Trophoblast cell (in vitro differentiated cells and primary cell): ENCODE data around the gene SEC16B.

Experiments used
- DNase-seq, 2 donors: peaks; one replicate each; pipeline ENCODE4 v3.0.0-alpha.2; 2016
- H2AFZ ChIP-seq: 2 replicates; pipeline ENCODE4 v1.6.1; 2013; ENCODE audit warnings: low read length, moderate library complexity, mild to moderate bottlenecking; ENCODE audit not compliant: insufficient read depth, poor library complexity
- H2AK5ac ChIP-seq: 2 replicates; pipeline ENCODE4 v1.6.1; 2013; ENCODE audit warnings: mild to moderate bottlenecking, low read length
- H2BK120ac ChIP-seq: 2 replicates; pipeline ENCODE4 v1.6.1; 2013; ENCODE audit warnings: low read length, mild to moderate bottlenecking, moderate library complexity; ENCODE audit not compliant: insufficient read depth, poor library complexity
- H2BK12ac ChIP-seq: 2 replicates; pipeline ENCODE4 v1.6.1; 2013; ENCODE audit warnings: mild to moderate bottlenecking, low read length, moderate library complexity
- H2BK5ac ChIP-seq: 2 replicates; pipeline ENCODE4 v1.6.1; 2013; ENCODE audit warnings: low read length, low read depth, moderate library complexity, mild to moderate bottlenecking; ENCODE audit not compliant: poor library complexity
- H3K14ac ChIP-seq: 2 replicates; pipeline ENCODE4 v1.6.1; 2013; ENCODE audit warnings: mild to moderate bottlenecking, low read length
- H3K18ac ChIP-seq: 2 replicates; pipeline ENCODE4 v1.6.1; 2013; ENCODE audit warnings: mild to moderate bottlenecking, low read length
- H3K23ac ChIP-seq: 2 replicates; pipeline ENCODE4 v1.6.1; 2013; ENCODE audit warnings: low read length
- H3K27ac ChIP-seq: 2 replicates; pipeline ENCODE4 v1.5.1; 2013; ENCODE audit warnings: low read depth, mild to moderate bottlenecking, inconsistent platforms, low read length, moderate library complexity
- H3K27me3 ChIP-seq: 2 replicates; pipeline ENCODE4 v1.6.1; 2013; ENCODE audit warnings: inconsistent platforms, mild to moderate bottlenecking, low read length, moderate library complexity; ENCODE audit not compliant: insufficient read depth
- H3K36me3 ChIP-seq, 2 experiments: 1 replicate in 1 of 2; 2 replicates in 1 of 2; pipeline ENCODE4 v1.6.1; 2013; ENCODE audit warnings: low read length in 2 of 2, mild to moderate bottlenecking in 2 of 2, moderate library complexity in 1 of 2; ENCODE audit not compliant: insufficient read depth in 2 of 2, control insufficient read depth in 1 of 2
- H3K4ac ChIP-seq: 2 replicates; pipeline ENCODE4 v1.6.1; 2013; ENCODE audit warnings: low read depth, mild to moderate bottlenecking, low read length, moderate library complexity
- H3K4me1 ChIP-seq, 2 experiments: 1 replicate in 1 of 2; 2 replicates in 1 of 2; pipeline ENCODE4 v1.6.1; 2013; ENCODE audit warnings: low read length in 2 of 2, mild to moderate bottlenecking in 2 of 2, moderate library complexity in 1 of 2; ENCODE audit not compliant: insufficient read depth in 2 of 2, control insufficient read depth in 1 of 2
- H3K4me2 ChIP-seq: 2 replicates; pipeline ENCODE4 v1.6.1; 2013; ENCODE audit warnings: inconsistent platforms, mild to moderate bottlenecking, low read length, moderate library complexity
- H3K4me3 ChIP-seq: 2 replicates; pipeline ENCODE4 v1.5.1; 2013; ENCODE audit warnings: mild to moderate bottlenecking, low read depth, low read length, inconsistent platforms
- H3K79me1 ChIP-seq: one replicate; pipeline ENCODE4 v1.6.1; 2013; ENCODE audit warnings: low read length
- H3K79me2 ChIP-seq: 2 replicates; pipeline ENCODE4 v1.6.1; 2013; ENCODE audit warnings: low read length, mild to moderate bottlenecking; ENCODE audit not compliant: control insufficient read depth, insufficient read depth, poor library complexity
- H3K9ac ChIP-seq: 2 replicates; pipeline ENCODE4 v1.6.1; 2013; ENCODE audit warnings: mild to moderate bottlenecking, low read length
- H3K9me3 ChIP-seq: 2 replicates; pipeline ENCODE4 v1.6.1; 2013; ENCODE audit warnings: low read depth, mild to moderate bottlenecking, control low read depth, inconsistent platforms, low read length; ENCODE audit not compliant: insufficient read depth
- H4K12ac ChIP-seq: 2 replicates; pipeline ENCODE4 v1.6.1; 2013; ENCODE audit warnings: low read depth, mild to moderate bottlenecking, low read length, moderate library complexity
- H4K8ac ChIP-seq: 2 replicates; pipeline ENCODE4 v1.6.1; 2013; ENCODE audit warnings: low read depth, mild to moderate bottlenecking, low read length, moderate library complexity
- H4K91ac ChIP-seq: one replicate; pipeline ENCODE4 v1.6.1; 2013; ENCODE audit warnings: low read depth, mild to moderate bottlenecking, low read length, moderate library complexity
- WGBS: extraction: QIAGEN DNeasy Blood & Tissue Kit; methylation state at CpG from one replicate; pipeline ENCODE4 v1.1.7; 2013; ENCODE audit warnings: missing lambda C conversion rate; ENCODE audit not compliant: insufficient read length, insufficient coverage; ENCODE audit errors: extremely low coverage; 5-methylcytosine and 5-hydroxymethylcytosine counted together

Gene SEC16B

GRCh38 chr1:177983482-177984135, 13.8 kb upstream of the SEC16B start:
- no peak overlapping the region for H3K18ac ChIP-seq
- H2BK5ac ChIP-seq, result no peak overlapping the region
- DNase-seq, result no peak
- H3K4me2 ChIP-seq, result no peak overlapping the region
- no peaks in the 10 kb centered on the region for H3K27me3 ChIP-seq
- no CpG with 5 or more reads among the region's 3 CpGs for WGBS
- H4K91ac ChIP-seq, result no peak overlapping the region
- no peak overlapping the region for H3K27ac ChIP-seq
- H3K9ac ChIP-seq, result no peak overlapping the region
- H4K12ac ChIP-seq, result no peak overlapping the region
- H3K23ac ChIP-seq, result no peak overlapping the region
- no peaks in the 10 kb centered on the region for H3K4me1 ChIP-seq
- no peak overlapping the region for H2BK120ac ChIP-seq
- H2AK5ac ChIP-seq, result no peak overlapping the region
- no peaks in the 10 kb centered on the region for H3K79me1 ChIP-seq
- no peaks in the 10 kb centered on the region for H3K36me3 ChIP-seq
- no peak overlapping the region for H3K4me3 ChIP-seq
- no peaks in the 10 kb centered on the region for H3K79me2 ChIP-seq
- no peak overlapping the region for H3K14ac ChIP-seq
- H3K9me3 ChIP-seq, result no peaks in the 10 kb centered on the region
- H3K4ac ChIP-seq, result no peak overlapping the region
- no peak overlapping the region for H4K8ac ChIP-seq
- H2BK12ac ChIP-seq, result no peak overlapping the region
- H2AFZ ChIP-seq, result no peak overlapping the region

GRCh38 chr1:177983077-177983476, 13.2 kb upstream of the SEC16B start:
- no peak overlapping the region for H2AFZ ChIP-seq
- no peaks in the 10 kb centered on the region for H3K9me3 ChIP-seq
- no peak overlapping the region for H4K91ac ChIP-seq
- no peak overlapping the region for H3K18ac ChIP-seq
- no peaks in the 10 kb centered on the region for H3K4me1 ChIP-seq
- H3K4me2 ChIP-seq, result no peak overlapping the region
- H2BK12ac ChIP-seq, result no peak overlapping the region
- H3K36me3 ChIP-seq, result no peaks in the 10 kb centered on the region
- no peak overlapping the region for H3K4me3 ChIP-seq
- H3K79me2 ChIP-seq, result no peaks in the 10 kb centered on the region
- no peak overlapping the region for H3K4ac ChIP-seq
- no peak overlapping the region for H3K9ac ChIP-seq
- H2BK5ac ChIP-seq, result no peak overlapping the region
- WGBS, result no CpG with 5 or more reads among the region's 5 CpGs
- no peak overlapping the region for H4K12ac ChIP-seq
- no peak overlapping the region for H2BK120ac ChIP-seq
- H3K14ac ChIP-seq, result no peak overlapping the region
- H3K23ac ChIP-seq, result no peak overlapping the region
- no peaks in the 10 kb centered on the region for H3K27me3 ChIP-seq
- no peak overlapping the region for H2AK5ac ChIP-seq
- H3K79me1 ChIP-seq, result no peaks in the 10 kb centered on the region
- no peak overlapping the region for H3K27ac ChIP-seq
- no peak overlapping the region for H4K8ac ChIP-seq
- DNase-seq, result no peak

GRCh38 chr1:177981200-177981599, 11.3 kb upstream of the SEC16B start:
- Histone ChIP-seq H3K36me3 (no peaks in the 10 kb centered on the region), H3K79me2 (no peaks in the 10 kb centered on the region), H2AK5ac (no peak overlapping the region), H3K4me2 (no peak overlapping the region), H4K8ac (no peak overlapping the region), H4K12ac (no peak overlapping the region), H2BK120ac (no peak overlapping the region), H3K4me1 (peaks cover 0 to under 1% of the 10 kb centered on the region in 2 experiments), H3K4ac (no peak overlapping the region), H2AFZ (no peak overlapping the region), H3K27me3 (no peaks in the 10 kb centered on the region), H2BK12ac (no peak overlapping the region), H3K9me3 (no peaks in the 10 kb centered on the region), H3K79me1 (no peaks in the 10 kb centered on the region), H3K14ac (no peak overlapping the region), H3K27ac (no peak overlapping the region), H3K9ac (no peak overlapping the region), H3K23ac (no peak overlapping the region), H3K4me3 (no peak overlapping the region), H4K91ac (no peak overlapping the region), H3K18ac (no peak overlapping the region), H2BK5ac (no peak overlapping the region)
- DNase-seq, result no peak
- no CpG with 5 or more reads among the region's 1 CpG for WGBS

- H4K91ac ChIP-seq, result no peak overlapping the region
- H2AK5ac ChIP-seq, result no peak overlapping the region
- peaks cover 0 to 6% of the 10 kb centered on the region in 2 experiments for H3K4me1 ChIP-seq
- H2BK5ac ChIP-seq, result no peak overlapping the region
- no peak overlapping the region for H2BK12ac ChIP-seq
- no peak overlapping the region for H3K23ac ChIP-seq
- no peaks in the 10 kb centered on the region for H3K36me3 ChIP-seq
- no peak overlapping the region for H4K8ac ChIP-seq
- no peak overlapping the region for H3K4me2 ChIP-seq
- H4K12ac ChIP-seq, result no peak overlapping the region
- no peak for DNase-seq
- H3K27me3 ChIP-seq, result no peaks in the 10 kb centered on the region
- no peak overlapping the region for H3K9ac ChIP-seq
- no peak overlapping the region for H2AFZ ChIP-seq
- no peak overlapping the region for H3K4ac ChIP-seq
- H3K79me1 ChIP-seq, result no peaks in the 10 kb centered on the region
- WGBS, result no CpG with 5 or more reads among the region's 1 CpG
- no peak overlapping the region for H3K18ac ChIP-seq
- H3K14ac ChIP-seq, result no peak overlapping the region
- no peak overlapping the region for H3K4me3 ChIP-seq
- no peak overlapping the region for H2BK120ac ChIP-seq
- H3K79me2 ChIP-seq, result no peaks in the 10 kb centered on the region
- no peaks in the 10 kb centered on the region for H3K9me3 ChIP-seq
- H3K27ac ChIP-seq, result no peak overlapping the region
These were observed 9.4 kb upstream of the SEC16B start for GRCh38 chr1:177979272-177979671.
